ENCODE measurements around the gene SEMA3D. TPM values are rescaled to one million over a fixed set of nuclear protein-coding genes. Genes with fewer than 3 reads are reported as not detected.

Gene SEMA3D
- total and polyA plus RNA-seq, 7 donors = 0.23 to 5.5 (median 2.5) TPM

GRCh38 chr7:85006754-85007153 lies 180.1 kb downstream of the SEMA3D start:
- intact Hi-C loops (cut with DNase I) = loop anchor here (10.0 kb wide), 1 partner anchor 812 kb away; the partner anchor contains the start of gene SEMA3A

GRCh38 chr7:85004402-85004801 lies 182.5 kb downstream of the SEMA3D start:
- Histone ChIP-seq H3K4me3 (no peak overlapping the region), H3K36me3 (no peaks in the 10 kb centered on the region), H3K27me3 (no peaks in the 10 kb centered on the region), H3K9me3 (no peaks in the 10 kb centered on the region), H3K27ac (peak overlapping the region in 3 of 4 donors; percentile 62 to 70 (median 63)), H3K4me1 (peaks cover 0 to 41% (median 23%) of the 10 kb centered on the region in 4 donors)
- intact Hi-C loops (cut with DNase I) = loop anchor here (10.0 kb wide), 1 partner anchor 810 kb away; the partner anchor contains the start of gene SEMA3A
- TF ChIP-seq POLR2AphosphoS5 (IDR thresholded peaks at IDR 0.05) (peak; percentile 23 to 53 (median 36)), EP300 (IDR thresholded peaks at IDR 0.05) (peak in 2 of 4 donors; percentile 26 to 35), CTCF (IDR thresholded peaks at IDR 0.05) (no peak)
- DNase-seq = peak; percentile 62
- 56 to 67% methylated on average over 2 of the region's 2 CpGs for WGBS, 2 donors

More at GRCh38 chr7:85006754-85007153, 180.1 kb downstream of the SEMA3D start:
- Histone ChIP-seq H3K9me3 (no peaks in the 10 kb centered on the region), H3K4me1 (peaks cover 0 to 39% (median 21%) of the 10 kb centered on the region in 4 donors), H3K27me3 (no peaks in the 10 kb centered on the region), H3K36me3 (no peaks in the 10 kb centered on the region), H3K4me3 (no peak overlapping the region), H3K27ac (no peak overlapping the region)
- WGBS, 2 donors = 87 to 88% methylated on average over 1 of the region's 1 CpG
- TF ChIP-seq POLR2A (IDR thresholded peaks at IDR 0.05) = no peak
- no peak for TF ChIP-seq EP300 (IDR thresholded peaks at IDR 0.05)
- TF ChIP-seq POLR2AphosphoS5 (IDR thresholded peaks at IDR 0.05) = no peak
- no peak for TF ChIP-seq CTCF (IDR thresholded peaks at IDR 0.05)
- DNase-seq = no peak

GRCh38 chr7:85001495-85002345 lies 185.1 kb downstream of the SEMA3D start:
- TF ChIP-seq EP300 (IDR thresholded peaks at IDR 0.05) = no peak
- TF ChIP-seq POLR2A (IDR thresholded peaks at IDR 0.05) = no peak
- no peak for TF ChIP-seq CTCF (IDR thresholded peaks at IDR 0.05)
- TF ChIP-seq POLR2AphosphoS5 (IDR thresholded peaks at IDR 0.05) = no peak
- Histone ChIP-seq H3K4me1 (peaks cover 0 to 45% (median 23%) of the 10 kb centered on the region in 4 donors), H3K36me3 (no peaks in the 10 kb centered on the region), H3K4me3 (no peak overlapping the region), H3K9me3 (no peaks in the 10 kb centered on the region), H3K27me3 (no peaks in the 10 kb centered on the region), H3K27ac (peak overlapping the region in 3 of 4 donors; percentile 21 to 63 (median 41))
- WGBS, 2 donors = 84 to 88% methylated on average over 3 of the region's 3 CpGs
- intact Hi-C loops (cut with DNase I) = loop anchor here (10.0 kb wide), 1 partner anchor 807 kb away; the partner anchor contains the start of gene SEMA3A
- no peak for DNase-seq

- no peak for DNase-seq
- Histone ChIP-seq H3K27ac (no peak overlapping the region), H3K4me1 (peaks cover 0 to 43% (median 23%) of the 10 kb centered on the region in 4 donors), H3K4me3 (no peak overlapping the region), H3K36me3 (no peaks in the 10 kb centered on the region), H3K27me3 (no peaks in the 10 kb centered on the region), H3K9me3 (no peaks in the 10 kb centered on the region)
- 53 to 92% methylated on average over 1 of the region's 1 CpG for WGBS, 2 donors
- TF ChIP-seq CTCF (IDR thresholded peaks at IDR 0.05) (no peak), EP300 (IDR thresholded peaks at IDR 0.05) (no peak), POLR2AphosphoS5 (IDR thresholded peaks at IDR 0.05) (no peak), POLR2A (IDR thresholded peaks at IDR 0.05) (no peak)
- intact Hi-C loops (cut with DNase I) = loop anchor here (10.0 kb wide), 1 partner anchor 806 kb away; the partner anchor contains the start of gene SEMA3A
These were observed 186.0 kb downstream of the SEMA3D start for GRCh38 chr7:85000735-85001350.

Data from sigmoid colon (tissue), 7 donors.